ENCODE measurements around the gene ADCYAP1R1.

Gene ADCYAP1R1

GRCh38 chr7:31020161-31020560 is 31.9 kb upstream of the ADCYAP1R1 start:
- Histone ChIP-seq H3K27ac (ENCODE audit: low read length) (no peak overlapping the region), H3K9ac (ENCODE audit: low read length in 2 of 2) (no peak overlapping the region), H3K27me3 (ENCODE audit: control insufficient read depth in 1 of 2, insufficient read depth in 2 of 2, low read length in 2 of 2) (peaks cover 2 to 5% of the 10 kb centered on the region in 2 donors), H3K4me3 (ENCODE audit: low read length in 2 of 2) (no peak overlapping the region), H3K36me3 (ENCODE audit: control insufficient read depth in 2 of 2, insufficient read depth in 2 of 2, low read length in 2 of 2) (no peaks in the 10 kb centered on the region), H3K9me3 (ENCODE audit: control insufficient read depth in 2 of 2, low read length in 2 of 2) (no peaks in the 10 kb centered on the region), H3K4me1 (ENCODE audit: control insufficient read depth, insufficient read depth, low read length) (no peaks in the 10 kb centered on the region)

GRCh38 chr7:31020652-31021051 is 31.5 kb upstream of the ADCYAP1R1 start:
- Histone ChIP-seq H3K36me3 (ENCODE audit: control insufficient read depth in 2 of 2, insufficient read depth in 2 of 2, low read length in 2 of 2) (no peaks in the 10 kb centered on the region), H3K4me1 (ENCODE audit: control insufficient read depth, insufficient read depth, low read length) (no peaks in the 10 kb centered on the region)

DNA sequence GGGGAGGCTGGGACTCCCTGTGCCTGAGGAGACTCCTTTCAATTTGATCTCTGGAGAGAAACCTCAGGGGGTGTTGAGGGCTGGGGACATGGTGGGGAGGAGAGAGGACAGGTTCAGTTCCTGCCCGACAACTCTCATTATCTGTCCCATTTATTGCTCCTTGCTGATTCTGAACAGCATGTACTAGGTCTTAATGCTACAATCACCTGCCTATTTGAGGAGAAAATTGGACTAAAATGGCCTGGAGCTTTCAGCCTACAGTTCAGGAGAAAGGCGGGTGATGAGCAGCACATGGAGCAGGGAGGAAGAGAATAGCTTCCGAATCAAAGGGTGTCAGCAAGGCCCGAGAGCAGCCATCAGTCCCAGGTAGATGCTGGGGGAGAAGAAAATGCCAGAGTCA is 30.0 kb upstream of the ADCYAP1R1 start:
- H3K27me3 ChIP-seq (ENCODE audit: control insufficient read depth in 1 of 2, insufficient read depth in 2 of 2, low read length in 2 of 2): peaks cover 0 to 2% of the 10 kb centered on the region in 2 donors
- H3K9ac ChIP-seq (ENCODE audit: low read length in 2 of 2): no peak overlapping the region
- no peak overlapping the region for H3K4me3 ChIP-seq (ENCODE audit: low read length in 2 of 2)
- H3K9me3 ChIP-seq (ENCODE audit: control insufficient read depth in 2 of 2, low read length in 2 of 2): no peaks in the 10 kb centered on the region
- peaks cover 9% of the 10 kb centered on the region for H3K4me1 ChIP-seq (ENCODE audit: control insufficient read depth, insufficient read depth, low read length)
- no peak overlapping the region for H3K27ac ChIP-seq (ENCODE audit: low read length)
- no peaks in the 10 kb centered on the region for H3K36me3 ChIP-seq (ENCODE audit: control insufficient read depth in 2 of 2, insufficient read depth in 2 of 2, low read length in 2 of 2)

More at GRCh38 chr7:31020652-31021051, 31.5 kb upstream of the ADCYAP1R1 start:
- H3K9me3 ChIP-seq (ENCODE audit: control insufficient read depth in 2 of 2, low read length in 2 of 2): no peaks in the 10 kb centered on the region
- no peak overlapping the region for H3K4me3 ChIP-seq (ENCODE audit: low read length in 2 of 2)
- no peak overlapping the region for H3K27ac ChIP-seq (ENCODE audit: low read length)
- H3K27me3 ChIP-seq (ENCODE audit: control insufficient read depth in 1 of 2, insufficient read depth in 2 of 2, low read length in 2 of 2): peaks cover 0 to 5% of the 10 kb centered on the region in 2 donors
- no peak overlapping the region for H3K9ac ChIP-seq (ENCODE audit: low read length in 2 of 2)

DNA sequence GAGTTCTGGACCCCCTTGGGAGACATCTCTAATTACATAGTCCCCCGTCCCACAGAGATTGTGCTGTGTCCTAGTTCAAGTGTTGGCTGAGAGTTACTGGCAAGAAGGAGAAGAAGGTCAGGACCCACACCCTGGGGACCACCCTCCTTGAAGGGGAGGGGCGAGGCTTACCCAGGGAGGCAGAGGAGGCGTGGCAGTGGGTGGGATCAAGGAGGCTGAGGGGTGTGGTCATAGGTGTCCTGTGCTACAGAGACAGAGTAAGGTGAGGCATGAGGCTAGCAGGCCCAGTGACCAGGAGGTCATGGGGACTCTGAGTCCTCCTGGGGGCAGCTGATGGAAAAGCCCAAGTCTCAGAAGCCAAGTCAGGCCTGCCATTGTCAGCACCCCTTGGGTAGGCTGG is 29.4 kb upstream of the ADCYAP1R1 start:
- H3K27ac ChIP-seq (ENCODE audit: low read length): no peak overlapping the region

GRCh38 chr7:31023877-31024276 is 28.2 kb upstream of the ADCYAP1R1 start:
- no peaks in the 10 kb centered on the region for H3K9me3 ChIP-seq (ENCODE audit: control insufficient read depth in 2 of 2, low read length in 2 of 2)
- no peaks in the 10 kb centered on the region for H3K27me3 ChIP-seq (ENCODE audit: control insufficient read depth in 1 of 2, insufficient read depth in 2 of 2, low read length in 2 of 2)
- no peak overlapping the region for H3K27ac ChIP-seq (ENCODE audit: low read length)
- no peaks in the 10 kb centered on the region for H3K36me3 ChIP-seq (ENCODE audit: control insufficient read depth in 2 of 2, insufficient read depth in 2 of 2, low read length in 2 of 2)
- no peak overlapping the region for H3K9ac ChIP-seq (ENCODE audit: low read length in 2 of 2)
- peaks cover 13% of the 10 kb centered on the region for H3K4me1 ChIP-seq (ENCODE audit: control insufficient read depth, insufficient read depth, low read length)
- no peak overlapping the region for H3K4me3 ChIP-seq (ENCODE audit: low read length in 2 of 2)

More for the DNA sequence above, 29.4 kb upstream of the ADCYAP1R1 start:
- no peak overlapping the region for H3K4me3 ChIP-seq (ENCODE audit: low read length in 2 of 2)
- H3K36me3 ChIP-seq (ENCODE audit: control insufficient read depth in 2 of 2, insufficient read depth in 2 of 2, low read length in 2 of 2): no peaks in the 10 kb centered on the region
- H3K27me3 ChIP-seq (ENCODE audit: control insufficient read depth in 1 of 2, insufficient read depth in 2 of 2, low read length in 2 of 2): peaks cover 0 to 2% of the 10 kb centered on the region in 2 donors
- H3K9ac ChIP-seq (ENCODE audit: low read length in 2 of 2): no peak overlapping the region
- H3K4me1 ChIP-seq (ENCODE audit: control insufficient read depth, insufficient read depth, low read length): peaks cover 13% of the 10 kb centered on the region
- no peaks in the 10 kb centered on the region for H3K9me3 ChIP-seq (ENCODE audit: control insufficient read depth in 2 of 2, low read length in 2 of 2)

GRCh38 chr7:31027161-31027965 is 24.7 kb upstream of the ADCYAP1R1 start:
- peaks cover 13% of the 10 kb centered on the region for H3K4me1 ChIP-seq (ENCODE audit: control insufficient read depth, insufficient read depth, low read length)
- peak overlapping the region; percentile 31 for H3K27ac ChIP-seq (ENCODE audit: low read length)
- no peaks in the 10 kb centered on the region for H3K36me3 ChIP-seq (ENCODE audit: control insufficient read depth in 2 of 2, insufficient read depth in 2 of 2, low read length in 2 of 2)
- H3K4me3 ChIP-seq (ENCODE audit: low read length in 2 of 2): peak overlapping the region in 1 of 2 donors; percentile 52
- H3K9ac ChIP-seq (ENCODE audit: low read length in 2 of 2): no peak overlapping the region
- no peaks in the 10 kb centered on the region for H3K9me3 ChIP-seq (ENCODE audit: control insufficient read depth in 2 of 2, low read length in 2 of 2)
- no peaks in the 10 kb centered on the region for H3K27me3 ChIP-seq (ENCODE audit: control insufficient read depth in 1 of 2, insufficient read depth in 2 of 2, low read length in 2 of 2)

- H3K4me3 ChIP-seq (ENCODE audit: low read length in 2 of 2): no peak overlapping the region
- H3K9ac ChIP-seq (ENCODE audit: low read length in 2 of 2): no peak overlapping the region
- H3K27ac ChIP-seq (ENCODE audit: low read length): no peak overlapping the region
- no peaks in the 10 kb centered on the region for H3K27me3 ChIP-seq (ENCODE audit: control insufficient read depth in 1 of 2, insufficient read depth in 2 of 2, low read length in 2 of 2)
- no peaks in the 10 kb centered on the region for H3K9me3 ChIP-seq (ENCODE audit: control insufficient read depth in 2 of 2, low read length in 2 of 2)
- H3K4me1 ChIP-seq (ENCODE audit: control insufficient read depth, insufficient read depth, low read length): peaks cover 13% of the 10 kb centered on the region
- H3K36me3 ChIP-seq (ENCODE audit: control insufficient read depth in 2 of 2, insufficient read depth in 2 of 2, low read length in 2 of 2): no peaks in the 10 kb centered on the region
Observed at GRCh38 chr7:31028006-31028405, 24.1 kb upstream of the ADCYAP1R1 start.

DNA sequence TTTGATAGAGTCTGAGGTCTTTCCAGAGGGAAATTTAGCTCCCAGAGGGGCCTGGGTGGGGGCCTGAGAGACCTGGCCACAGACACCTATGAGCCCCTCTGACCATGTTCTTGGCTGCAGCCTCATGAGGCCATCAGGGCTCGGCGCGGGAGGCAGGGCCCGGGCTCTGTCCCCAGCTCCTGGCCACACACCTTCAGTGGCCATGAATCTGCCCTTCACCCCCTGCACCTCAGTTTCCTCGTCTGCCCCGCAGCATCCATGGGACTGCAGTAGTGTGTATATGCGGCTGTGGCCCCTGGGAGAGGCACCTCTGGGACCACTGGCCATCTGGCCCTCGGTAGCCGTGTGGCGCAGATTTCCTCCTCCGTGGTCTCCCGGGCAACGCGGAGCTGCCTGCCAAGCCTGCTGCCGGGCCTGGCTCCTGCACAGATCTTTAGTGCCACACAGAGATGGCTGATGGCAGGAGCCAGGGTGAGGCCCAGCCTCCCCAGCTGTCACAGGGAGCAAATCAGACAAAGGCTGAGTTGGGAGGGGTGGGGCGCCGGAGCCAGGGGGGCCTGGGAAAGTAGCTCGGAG is 23.6 kb upstream of the ADCYAP1R1 start:
- Histone ChIP-seq H3K27ac (ENCODE audit: low read length) (no peak overlapping the region), H3K4me3 (ENCODE audit: low read length in 2 of 2) (no peak overlapping the region), H3K9ac (ENCODE audit: low read length in 2 of 2) (no peak overlapping the region), H3K27me3 (ENCODE audit: control insufficient read depth in 1 of 2, insufficient read depth in 2 of 2, low read length in 2 of 2) (no peaks in the 10 kb centered on the region), H3K4me1 (ENCODE audit: control insufficient read depth, insufficient read depth, low read length) (peaks cover 13% of the 10 kb centered on the region), H3K36me3 (ENCODE audit: control insufficient read depth in 2 of 2, insufficient read depth in 2 of 2, low read length in 2 of 2) (no peaks in the 10 kb centered on the region), H3K9me3 (ENCODE audit: control insufficient read depth in 2 of 2, low read length in 2 of 2) (no peaks in the 10 kb centered on the region)

DNA sequence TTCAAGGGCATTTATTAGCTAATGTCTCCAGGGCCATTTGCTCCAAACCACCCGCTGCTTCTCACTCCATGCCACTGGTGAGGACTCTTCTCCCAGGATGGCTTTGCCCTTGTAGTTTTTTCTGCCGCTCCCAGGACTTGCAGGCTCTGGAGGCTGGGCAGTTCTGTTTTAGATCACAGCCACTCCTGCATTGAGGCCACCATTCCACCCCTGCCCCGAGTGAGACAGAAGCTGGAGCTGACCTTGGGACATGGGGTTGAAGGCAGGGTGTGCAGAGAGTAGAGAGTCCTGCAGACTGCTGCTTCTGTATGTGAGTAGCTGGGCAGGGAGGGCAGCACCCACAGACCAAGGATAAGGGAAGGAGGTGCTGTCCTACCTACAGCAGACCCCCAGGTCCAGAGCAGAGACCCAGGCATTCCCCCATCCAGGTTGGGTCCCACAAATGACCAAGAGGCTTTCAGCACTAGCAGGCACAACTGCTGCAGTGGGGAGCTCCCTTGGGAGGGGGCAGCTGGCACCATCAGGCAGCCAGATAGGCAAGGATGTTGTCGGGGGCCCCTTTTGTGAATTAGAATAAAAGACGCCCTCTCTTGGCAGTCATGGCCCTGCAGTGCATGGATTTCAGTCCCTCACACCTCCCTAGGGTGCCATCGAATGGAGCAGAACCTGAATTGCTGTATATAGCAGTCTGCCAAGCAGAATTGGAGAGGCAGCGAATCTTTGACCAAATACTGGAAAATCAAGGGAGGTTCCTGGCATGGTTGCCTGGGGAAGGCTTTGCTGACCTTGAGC is 22.7 kb upstream of the ADCYAP1R1 start:
- H3K36me3 ChIP-seq (ENCODE audit: control insufficient read depth in 2 of 2, insufficient read depth in 2 of 2, low read length in 2 of 2): no peaks in the 10 kb centered on the region
- H3K27me3 ChIP-seq (ENCODE audit: control insufficient read depth in 1 of 2, insufficient read depth in 2 of 2, low read length in 2 of 2): no peaks in the 10 kb centered on the region
- H3K9ac ChIP-seq (ENCODE audit: low read length in 2 of 2): no peak overlapping the region
- no peak overlapping the region for H3K27ac ChIP-seq (ENCODE audit: low read length)
- H3K4me1 ChIP-seq (ENCODE audit: control insufficient read depth, insufficient read depth, low read length): peaks cover 13% of the 10 kb centered on the region
- no peak overlapping the region for H3K4me3 ChIP-seq (ENCODE audit: low read length in 2 of 2)
- H3K9me3 ChIP-seq (ENCODE audit: control insufficient read depth in 2 of 2, low read length in 2 of 2): no peaks in the 10 kb centered on the region

- H3K27ac ChIP-seq (ENCODE audit: low read length): no peak overlapping the region
- no peaks in the 10 kb centered on the region for H3K4me1 ChIP-seq (ENCODE audit: control insufficient read depth, insufficient read depth, low read length)
- no peak overlapping the region for H3K4me3 ChIP-seq (ENCODE audit: low read length in 2 of 2)
- no peaks in the 10 kb centered on the region for H3K9me3 ChIP-seq (ENCODE audit: control insufficient read depth in 2 of 2, low read length in 2 of 2)
- no peaks in the 10 kb centered on the region for H3K36me3 ChIP-seq (ENCODE audit: control insufficient read depth in 2 of 2, insufficient read depth in 2 of 2, low read length in 2 of 2)
- H3K9ac ChIP-seq (ENCODE audit: low read length in 2 of 2): no peak overlapping the region
- H3K27me3 ChIP-seq (ENCODE audit: control insufficient read depth in 1 of 2, insufficient read depth in 2 of 2, low read length in 2 of 2): peaks cover 0 to 2% of the 10 kb centered on the region in 2 donors
Observed at GRCh38 chr7:31033674-31034300, 18.3 kb upstream of the ADCYAP1R1 start.
